AG09319 (cell line): ENCODE results near the gene COL20A1.
"Not testable (repeated sequence)": the region's sequence is repeated elsewhere in the genome, so short reads cannot be mapped to it uniquely, and the experiment has no call there.

ENCODE experiments used
- DNase-seq: peaks from one replicate; pipeline ENCODE4 v3.0.0-alpha.2; 2010; ENCODE audit warnings: low read depth; ENCODE audit errors: extremely low read depth
- TF ChIP-seq, protein P1 (sequence below): IDR thresholded peaks from 2 replicates; pipeline ENCODE4 v1.5.1; 2011; ENCODE audit warnings: low read depth, mild to moderate bottlenecking, inconsistent platforms, low read length, moderate library complexity

The COL20A1 gene

GRCh38 chr20:63376283-63377250, 83.6 kb downstream of the COL20A1 start:
- no peak for DNase-seq
- TF ChIP-seq, protein P1, sequence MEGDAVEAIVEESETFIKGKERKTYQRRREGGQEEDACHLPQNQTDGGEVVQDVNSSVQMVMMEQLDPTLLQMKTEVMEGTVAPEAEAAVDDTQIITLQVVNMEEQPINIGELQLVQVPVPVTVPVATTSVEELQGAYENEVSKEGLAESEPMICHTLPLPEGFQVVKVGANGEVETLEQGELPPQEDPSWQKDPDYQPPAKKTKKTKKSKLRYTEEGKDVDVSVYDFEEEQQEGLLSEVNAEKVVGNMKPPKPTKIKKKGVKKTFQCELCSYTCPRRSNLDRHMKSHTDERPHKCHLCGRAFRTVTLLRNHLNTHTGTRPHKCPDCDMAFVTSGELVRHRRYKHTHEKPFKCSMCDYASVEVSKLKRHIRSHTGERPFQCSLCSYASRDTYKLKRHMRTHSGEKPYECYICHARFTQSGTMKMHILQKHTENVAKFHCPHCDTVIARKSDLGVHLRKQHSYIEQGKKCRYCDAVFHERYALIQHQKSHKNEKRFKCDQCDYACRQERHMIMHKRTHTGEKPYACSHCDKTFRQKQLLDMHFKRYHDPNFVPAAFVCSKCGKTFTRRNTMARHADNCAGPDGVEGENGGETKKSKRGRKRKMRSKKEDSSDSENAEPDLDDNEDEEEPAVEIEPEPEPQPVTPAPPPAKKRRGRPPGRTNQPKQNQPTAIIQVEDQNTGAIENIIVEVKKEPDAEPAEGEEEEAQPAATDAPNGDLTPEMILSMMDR = no peak

DNA sequence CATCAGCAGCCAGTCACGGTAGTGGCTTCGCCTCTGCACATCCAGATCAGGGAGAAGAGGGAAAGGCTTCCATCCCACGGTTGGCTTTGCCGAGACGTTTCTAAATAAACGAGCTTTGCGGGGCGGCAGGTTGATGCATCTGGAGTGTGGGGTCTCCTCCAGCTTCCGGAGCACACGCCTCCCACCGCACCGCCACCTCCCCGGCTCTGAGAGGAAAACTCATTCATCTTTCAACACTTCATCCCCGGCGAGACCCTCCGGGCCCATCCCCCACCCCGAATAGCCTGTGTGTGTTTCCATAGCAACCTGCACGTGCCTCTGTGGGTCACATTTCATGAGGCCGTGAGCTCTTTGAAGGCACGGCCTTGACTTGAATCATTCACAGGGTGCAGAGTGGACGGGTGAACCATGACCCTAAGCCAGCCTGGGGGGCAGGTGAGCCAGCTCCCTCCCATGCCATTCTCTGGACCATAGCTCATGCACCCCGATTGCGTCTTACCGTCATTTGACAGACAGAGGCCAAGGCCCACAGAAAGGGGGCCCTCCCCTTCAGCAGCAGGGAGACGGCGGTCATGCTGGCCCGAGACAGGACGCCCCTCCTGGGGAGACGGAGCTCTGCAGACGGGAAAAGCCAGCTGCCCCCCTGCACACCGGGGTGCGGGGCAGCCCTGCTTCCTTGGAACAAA, 84.4 kb downstream of the COL20A1 start:
- DNase-seq = no peak
- TF ChIP-seq, protein P1 = no peak

DNA sequence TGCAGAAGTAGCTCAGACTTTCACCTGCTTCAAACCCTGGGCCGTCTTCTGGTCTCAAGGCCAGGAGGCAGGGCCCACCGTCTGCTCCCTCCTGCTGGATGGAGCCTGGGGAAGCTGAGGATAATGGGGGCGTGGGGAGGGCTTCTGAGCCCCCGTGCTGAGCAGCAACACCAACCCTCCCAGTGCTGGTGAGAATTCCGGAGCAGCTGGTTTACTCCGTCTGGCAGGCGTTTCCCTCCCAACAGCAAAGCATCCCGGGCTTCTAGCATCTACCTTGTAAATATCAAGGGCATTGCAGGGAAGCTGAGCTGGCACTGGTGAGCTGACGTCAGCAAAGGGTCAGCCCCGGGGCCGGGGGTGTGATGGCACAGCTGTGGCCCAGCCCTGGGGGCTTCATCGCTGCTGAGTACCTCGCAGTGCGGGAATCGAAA, 85.0 kb downstream of the COL20A1 start:
- DNase-seq = no peak
- TF ChIP-seq, protein P1 = no peak

DNA sequence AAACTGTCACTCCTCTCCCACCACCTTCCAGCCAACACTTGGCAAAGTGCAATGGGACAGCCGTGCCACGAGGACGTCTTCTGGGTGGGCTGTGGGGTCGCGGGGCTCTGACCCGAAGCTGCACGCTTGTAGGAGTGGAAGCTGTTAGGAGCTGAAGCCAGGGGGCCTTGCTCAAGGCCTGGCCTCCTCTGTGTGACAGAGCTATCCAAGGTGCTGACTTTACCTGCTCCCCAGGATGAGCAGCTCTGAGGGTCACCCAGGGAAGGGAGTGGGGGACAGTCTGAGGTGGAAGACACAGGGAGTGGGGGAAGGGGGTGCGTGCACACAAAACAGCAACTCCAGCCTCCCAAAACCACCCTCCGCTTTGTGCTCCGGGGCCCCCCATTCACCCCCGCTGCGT, 85.6 kb downstream of the COL20A1 start:
- TF ChIP-seq, protein P1 = no peak
- DNase-seq = no peak

DNA sequence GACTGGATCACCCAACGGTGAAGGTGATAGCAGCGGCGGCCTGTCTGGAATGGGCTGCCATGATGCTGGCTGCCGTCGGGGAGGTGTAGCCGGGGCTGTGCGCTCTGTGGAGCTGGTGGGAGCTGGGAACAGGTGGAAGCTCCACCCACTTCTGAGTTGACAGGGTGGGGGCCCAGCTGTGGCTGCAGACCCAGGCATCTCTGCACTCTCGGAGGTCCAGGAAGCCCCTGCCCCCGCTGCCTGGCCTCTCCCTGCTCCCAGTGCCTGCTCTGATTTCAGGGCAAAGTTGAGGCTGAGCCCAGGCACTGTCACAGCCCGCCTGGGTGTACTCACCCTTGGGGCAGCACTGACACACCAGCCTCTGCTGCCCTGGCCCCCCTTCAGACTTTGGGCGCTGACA, 86.3 kb downstream of the COL20A1 start:
- no peak for DNase-seq
- TF ChIP-seq, protein P1 = no peak

DNA sequence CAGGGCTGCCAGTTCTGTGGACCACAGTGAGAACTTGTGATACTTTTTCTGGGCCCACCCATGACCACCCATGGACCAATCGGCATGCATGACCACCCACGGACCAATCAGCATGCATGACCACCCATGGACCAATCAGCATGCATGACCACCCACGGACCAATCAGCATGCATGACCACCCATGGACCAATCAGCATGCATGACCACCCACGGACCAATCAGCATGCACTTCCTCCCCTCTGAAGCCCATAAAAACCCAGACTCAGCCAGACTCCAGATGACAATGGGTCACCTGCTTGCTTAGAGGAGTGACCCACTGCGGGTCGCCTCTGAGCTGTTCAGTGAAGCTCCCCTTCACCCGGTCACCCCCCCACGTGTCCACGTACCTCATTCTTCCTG, 86.9 kb downstream of the COL20A1 start:
- DNase-seq = not testable (repeated sequence)

DNA sequence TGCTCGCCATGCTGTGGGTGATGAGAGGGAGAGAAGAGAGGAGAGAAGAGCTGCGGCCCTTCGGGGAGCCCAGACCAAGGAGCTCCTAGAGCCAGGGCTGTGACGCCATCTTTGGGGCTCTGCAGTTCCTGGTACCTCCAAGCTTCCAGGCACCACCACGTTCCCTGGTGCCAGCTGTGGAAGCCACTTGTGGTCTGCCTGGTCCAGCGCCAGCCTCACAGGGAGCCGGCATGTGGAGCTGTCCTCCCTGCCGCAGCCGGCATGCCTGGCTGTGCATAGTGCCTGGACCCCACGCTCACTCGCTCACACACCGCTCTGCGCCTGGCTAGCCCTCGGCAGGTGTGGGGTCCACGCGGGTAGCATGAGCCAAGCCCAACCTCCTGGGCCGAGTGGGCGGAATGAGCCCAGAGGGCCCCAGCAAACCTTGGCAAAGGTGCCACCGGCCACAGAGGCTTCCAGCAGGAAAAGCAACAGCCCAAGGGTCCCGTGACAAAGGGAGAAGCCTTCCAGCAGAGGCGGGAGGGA, 87.4 kb downstream of the COL20A1 start:
- DNase-seq = no peak
- TF ChIP-seq, protein P1 = no peak
